ENCODE measurements around the gene CLDN4.
"Not testable (repeated sequence)": the region's sequence is repeated elsewhere in the genome, so short reads cannot be mapped to it uniquely, and the experiment has no call there.

CLDN4 gene

GRCh38 chr7:73842067-73842976, 11.5 kb downstream of the CLDN4 start, which contains the start of gene METTL27:
TSS of gene METTL27 (minus strand) at chr7:73842516. CDS start at chr7:73842140, 376 bp downstream.
- H3K27me3 ChIP-seq (ENCODE audit: insufficient read depth, low read length): no peaks in the 10 kb centered on the region
- H2AFZ ChIP-seq (ENCODE audit: low read length, unreplicated experiment): peak within 1 kb of the TSS; percentile 91

GRCh38 chr7:73844131-73844547, 13.3 kb downstream of the CLDN4 start:
- H3K27ac ChIP-seq (ENCODE audit: low read depth, low read length): no peak overlapping the region
- H3K4me1 ChIP-seq (ENCODE audit: control insufficient read depth, insufficient read depth, low read length, unreplicated experiment): peaks cover 3% of the 10 kb centered on the region
- H2AFZ ChIP-seq (ENCODE audit: low read length, unreplicated experiment): no peak overlapping the region
- no peaks in the 10 kb centered on the region for H3K27me3 ChIP-seq (ENCODE audit: insufficient read depth, low read length)
- H3K36me3 ChIP-seq (ENCODE audit: insufficient read depth, low read length): no peaks in the 10 kb centered on the region
- no peak overlapping the region for H3K4me3 ChIP-seq (ENCODE audit: low read depth, low read length)
- no peaks in the 10 kb centered on the region for H3K79me2 ChIP-seq (ENCODE audit: control insufficient read depth, insufficient read depth, low read length, unreplicated experiment)

More at GRCh38 chr7:73842067-73842976, 11.5 kb downstream of the CLDN4 start, which contains the start of gene METTL27:
- Histone ChIP-seq H3K4me3 (ENCODE audit: low read depth, low read length) (peak within 1 kb of the TSS; percentile 89), H3K79me2 (ENCODE audit: control insufficient read depth, insufficient read depth, low read length, unreplicated experiment) (no peaks in the 10 kb centered on the region), H3K4me1 (ENCODE audit: control insufficient read depth, insufficient read depth, low read length, unreplicated experiment) (no peaks in the 10 kb centered on the region), H3K27ac (ENCODE audit: low read depth, low read length) (no peak within 1 kb of the TSS), H3K36me3 (ENCODE audit: insufficient read depth, low read length) (no peaks in the 10 kb centered on the region)

DNA sequence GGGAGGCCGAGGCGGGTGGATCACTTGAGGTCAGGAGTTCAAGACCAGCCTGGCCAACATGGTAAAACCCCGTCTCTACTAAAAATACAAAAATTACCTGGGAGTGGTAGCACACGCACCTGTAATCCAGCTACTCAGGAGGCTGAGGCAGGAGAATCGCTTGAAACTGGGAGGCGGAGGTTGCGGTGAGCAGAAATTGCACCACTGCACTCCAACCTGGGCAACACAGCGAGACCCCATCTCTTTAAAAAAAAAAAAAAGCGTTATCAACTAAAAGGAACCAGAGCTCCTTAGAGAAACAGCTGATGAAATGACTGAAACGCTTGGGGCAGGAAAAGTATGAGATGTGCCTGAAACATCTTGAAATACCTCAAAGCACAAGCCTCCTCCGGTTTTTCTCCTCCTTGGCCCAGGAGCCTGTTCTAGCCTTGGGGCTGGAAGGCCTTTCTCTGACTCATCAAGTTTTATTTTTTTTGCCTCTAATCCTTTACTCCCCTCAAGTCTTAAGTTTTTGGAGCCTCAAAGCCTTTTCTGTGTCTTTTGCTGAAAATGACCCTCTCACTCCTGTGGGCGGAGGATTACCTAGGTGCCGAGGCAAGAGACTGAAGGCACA, 14.2 kb downstream of the CLDN4 start:
- Histone ChIP-seq H3K36me3 (ENCODE audit: insufficient read depth, low read length) (no peaks in the 10 kb centered on the region), H3K27me3 (ENCODE audit: insufficient read depth, low read length) (no peaks in the 10 kb centered on the region), H3K27ac (ENCODE audit: low read depth, low read length) (no peak overlapping the region), H3K79me2 (ENCODE audit: control insufficient read depth, insufficient read depth, low read length, unreplicated experiment) (no peaks in the 10 kb centered on the region), H2AFZ (ENCODE audit: low read length, unreplicated experiment) (no peak overlapping the region), H3K4me3 (ENCODE audit: low read depth, low read length) (no peak overlapping the region), H3K4me1 (ENCODE audit: control insufficient read depth, insufficient read depth, low read length, unreplicated experiment) (peaks cover 12% of the 10 kb centered on the region)

GRCh38 chr7:73845701-73846195, 15.0 kb downstream of the CLDN4 start:
- not testable (repeated sequence) for H3K27ac ChIP-seq (ENCODE audit: low read depth, low read length); H3K27me3 ChIP-seq (ENCODE audit: insufficient read depth, low read length); H3K36me3 ChIP-seq (ENCODE audit: insufficient read depth, low read length); H2AFZ ChIP-seq (ENCODE audit: low read length, unreplicated experiment); H3K79me2 ChIP-seq (ENCODE audit: control insufficient read depth, insufficient read depth, low read length, unreplicated experiment); H3K4me3 ChIP-seq (ENCODE audit: low read depth, low read length)
- peaks cover 18% of the 10 kb centered on the region for H3K4me1 ChIP-seq (ENCODE audit: control insufficient read depth, insufficient read depth, low read length, unreplicated experiment)

GRCh38 chr7:73847941-73848723, 17.3 kb downstream of the CLDN4 start:
- H3K36me3 ChIP-seq (ENCODE audit: insufficient read depth, low read length): no peaks in the 10 kb centered on the region
- peaks cover 31% of the 10 kb centered on the region for H3K4me1 ChIP-seq (ENCODE audit: control insufficient read depth, insufficient read depth, low read length, unreplicated experiment)
- no peaks in the 10 kb centered on the region for H3K79me2 ChIP-seq (ENCODE audit: control insufficient read depth, insufficient read depth, low read length, unreplicated experiment)
- H3K27ac ChIP-seq (ENCODE audit: low read depth, low read length): no peak overlapping the region
- H3K4me3 ChIP-seq (ENCODE audit: low read depth, low read length): no peak overlapping the region
- no peak overlapping the region for H2AFZ ChIP-seq (ENCODE audit: low read length, unreplicated experiment)
- no peaks in the 10 kb centered on the region for H3K27me3 ChIP-seq (ENCODE audit: insufficient read depth, low read length)

DNA sequence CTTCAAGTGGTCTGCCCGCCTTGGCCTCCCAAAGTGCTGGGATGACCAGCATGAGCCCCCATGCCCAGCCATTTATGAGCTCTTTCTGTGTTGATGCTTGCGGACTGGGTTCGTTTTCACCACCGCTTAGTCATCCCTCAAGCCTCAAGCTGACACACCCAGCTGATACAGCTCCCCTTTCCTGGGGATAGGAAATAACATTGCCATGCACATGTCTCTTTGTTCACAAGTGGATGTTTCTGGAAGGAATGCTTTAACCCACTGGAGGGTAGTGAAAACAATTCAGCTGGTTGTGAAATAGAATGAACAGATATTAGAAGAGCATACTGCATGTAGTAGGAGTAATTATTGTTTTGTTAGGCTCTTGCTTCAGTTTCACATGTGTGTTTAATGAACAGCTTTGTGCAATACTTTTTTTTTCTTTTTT, 20.0 kb downstream of the CLDN4 start:
- H3K4me3 ChIP-seq (ENCODE audit: low read depth, low read length): peak overlapping the region; percentile 47; the same call in 1 of the 2 replicates
- H2AFZ ChIP-seq (ENCODE audit: low read length, unreplicated experiment): no peak overlapping the region
- peak overlapping the region; percentile 96 for H3K27ac ChIP-seq (ENCODE audit: low read depth, low read length)
- no peaks in the 10 kb centered on the region for H3K27me3 ChIP-seq (ENCODE audit: insufficient read depth, low read length)
- peaks cover 31% of the 10 kb centered on the region for H3K4me1 ChIP-seq (ENCODE audit: control insufficient read depth, insufficient read depth, low read length, unreplicated experiment)
- no peaks in the 10 kb centered on the region for H3K79me2 ChIP-seq (ENCODE audit: control insufficient read depth, insufficient read depth, low read length, unreplicated experiment)
- H3K36me3 ChIP-seq (ENCODE audit: insufficient read depth, low read length): no peaks in the 10 kb centered on the region

DNA sequence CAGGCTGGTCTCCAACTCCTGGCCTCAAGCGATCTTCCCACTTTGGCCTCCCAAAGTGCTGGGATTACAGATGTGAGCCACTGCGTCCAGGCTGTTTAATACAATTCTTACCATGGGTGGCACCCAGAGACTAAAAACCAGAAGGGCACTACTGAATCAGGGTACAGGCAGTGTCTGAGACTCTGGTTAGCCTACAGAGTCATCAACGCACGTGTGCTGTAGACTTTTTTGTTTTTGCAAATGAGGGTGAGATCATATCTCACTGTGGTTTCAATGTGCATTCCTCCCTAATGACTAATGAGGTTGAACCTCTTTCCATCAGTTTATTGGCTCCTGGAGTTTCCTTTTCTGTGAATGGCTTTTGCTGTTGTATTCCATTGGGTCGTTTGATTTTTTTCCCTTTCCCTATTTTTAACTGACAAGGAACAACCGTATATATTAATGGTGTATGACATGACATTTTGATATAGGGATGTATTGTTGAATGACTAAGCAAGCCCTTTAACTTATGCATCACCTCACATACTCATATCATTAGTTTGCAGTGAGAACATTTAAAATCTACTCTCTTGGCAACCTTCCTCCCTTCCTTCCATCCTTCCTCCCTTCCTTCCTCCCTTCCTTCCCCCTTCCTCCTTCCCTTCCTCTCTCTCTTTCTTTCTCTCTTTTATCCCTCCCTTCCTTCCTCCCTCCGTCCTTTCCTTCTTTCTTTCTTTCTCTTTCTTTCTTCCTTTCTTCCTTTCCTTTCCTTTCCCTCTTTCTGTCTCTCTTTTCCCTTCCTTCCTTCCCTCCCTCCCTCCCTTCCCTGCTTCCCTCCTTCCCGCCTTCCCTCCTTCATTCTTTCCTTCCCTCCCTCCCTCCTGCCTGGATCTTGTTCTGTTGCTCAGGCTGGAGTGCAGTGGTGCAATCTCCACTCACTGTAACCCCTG, 20.9 kb downstream of the CLDN4 start:
- Histone ChIP-seq H3K36me3 (ENCODE audit: insufficient read depth, low read length) (no peaks in the 10 kb centered on the region), H3K79me2 (ENCODE audit: control insufficient read depth, insufficient read depth, low read length, unreplicated experiment) (no peaks in the 10 kb centered on the region), H3K4me1 (ENCODE audit: control insufficient read depth, insufficient read depth, low read length, unreplicated experiment) (peaks cover 31% of the 10 kb centered on the region), H2AFZ (ENCODE audit: low read length, unreplicated experiment) (peak overlapping the region; percentile 2), H3K4me3 (ENCODE audit: low read depth, low read length) (peak overlapping the region; percentile 47), H3K27me3 (ENCODE audit: insufficient read depth, low read length) (no peaks in the 10 kb centered on the region), H3K27ac (ENCODE audit: low read depth, low read length) (peak overlapping the region; percentile 96)

DNA sequence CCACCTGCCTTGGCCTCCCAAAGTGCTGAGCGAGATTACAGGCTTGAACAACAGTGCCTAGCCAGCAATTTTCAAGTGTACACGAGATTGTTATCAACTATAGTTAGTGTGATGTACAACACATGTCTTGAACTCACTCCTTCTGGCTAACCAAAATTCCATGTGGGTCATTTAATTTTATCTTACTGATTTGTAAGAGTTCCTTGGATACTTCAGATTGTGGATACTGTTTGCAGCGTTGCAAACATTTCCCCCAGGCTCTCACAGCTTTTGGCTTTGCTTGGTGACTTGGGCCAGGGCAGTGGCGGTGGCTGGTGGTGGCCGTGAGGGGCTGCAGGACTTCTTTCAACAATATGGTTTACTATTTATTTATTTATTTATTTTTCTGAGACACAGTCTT, 21.7 kb downstream of the CLDN4 start:
- Histone ChIP-seq H3K4me1 (ENCODE audit: control insufficient read depth, insufficient read depth, low read length, unreplicated experiment) (peaks cover 31% of the 10 kb centered on the region), H3K27me3 (ENCODE audit: insufficient read depth, low read length) (no peaks in the 10 kb centered on the region), H3K4me3 (ENCODE audit: low read depth, low read length) (no peak overlapping the region), H3K36me3 (ENCODE audit: insufficient read depth, low read length) (no peaks in the 10 kb centered on the region), H2AFZ (ENCODE audit: low read length, unreplicated experiment) (no peak overlapping the region), H3K79me2 (ENCODE audit: control insufficient read depth, insufficient read depth, low read length, unreplicated experiment) (no peaks in the 10 kb centered on the region), H3K27ac (ENCODE audit: low read depth, low read length) (peak overlapping the region; percentile 96)

DNA sequence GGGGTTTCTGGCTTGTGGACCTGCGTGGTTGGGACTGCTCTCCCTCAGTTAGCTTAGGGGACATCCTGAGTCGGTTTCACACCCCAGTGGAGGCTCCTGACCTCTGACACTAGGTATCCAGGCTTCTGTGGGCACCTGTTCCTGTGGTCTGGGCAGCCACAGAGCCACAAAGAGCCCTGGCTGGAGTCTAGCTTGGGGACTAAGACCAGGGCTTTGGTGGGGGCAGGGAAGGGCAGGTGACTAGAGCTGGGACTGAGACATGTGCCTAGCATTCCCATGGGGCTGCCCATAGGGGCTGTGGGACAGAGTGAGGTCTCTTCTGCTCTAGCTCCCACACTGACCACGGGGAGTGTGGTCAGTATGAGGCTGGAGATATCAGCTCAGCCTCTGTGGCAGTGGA, 26.1 kb downstream of the CLDN4 start:
- no peaks in the 10 kb centered on the region for H3K27me3 ChIP-seq (ENCODE audit: insufficient read depth, low read length)
- H3K27ac ChIP-seq (ENCODE audit: low read depth, low read length): no peak overlapping the region
- peaks cover 6% of the 10 kb centered on the region for H3K4me1 ChIP-seq (ENCODE audit: control insufficient read depth, insufficient read depth, low read length, unreplicated experiment)
- no peaks in the 10 kb centered on the region for H3K36me3 ChIP-seq (ENCODE audit: insufficient read depth, low read length)
- no peak overlapping the region for H3K4me3 ChIP-seq (ENCODE audit: low read depth, low read length)
- no peak overlapping the region for H2AFZ ChIP-seq (ENCODE audit: low read length, unreplicated experiment)
- H3K79me2 ChIP-seq (ENCODE audit: control insufficient read depth, insufficient read depth, low read length, unreplicated experiment): no peaks in the 10 kb centered on the region

Data from ACC112 (cell line).